Muscle of back (tissue), 11 donors: Measurements from ENCODE around the gene RPS5. TPM values are rescaled to one million over a fixed set of nuclear protein-coding genes. Genes with fewer than 3 reads are reported as not detected.

Experiments used
- DNase-seq, 3 donors: peaks; one replicate each; pipeline versions ENCODE4 v3.0.0 to v3.0.0-alpha.2; 2013
- polyA plus RNA-seq, 10 donors: library from polyadenylated mRNA; unstranded; fragments of 120-200 nt; gene quantifications; one replicate each; pipeline ENCODE4 v1.2.1, GENCODE V29; 2013; ENCODE audit not compliant: insufficient read length in 10 of 10

Gene RPS5
- polyA plus RNA-seq, 10 donors: 1,378 to 1,791 (median 1,640) TPM

GRCh38 chr19:58380037-58380661 is 6.9 kb upstream of the RPS5 start:
- no peak for DNase-seq

GRCh38 chr19:58380662-58381459 is 6.2 kb upstream of the RPS5 start, which contains the start of gene ZNF837:
ZNF837 (minus strand) TSS chr19:58381030; CDS start chr19:58369332, 11,698 bp downstream.
- DNase-seq: peak; percentile 100

GRCh38 chr19:58381460-58382212 is 5.4 kb upstream of the RPS5 start:
- DNase-seq: no peak

GRCh38 chr19:58382997-58383603 is 4.0 kb upstream of the RPS5 start:
- no peak for DNase-seq

- no peak for DNase-seq
Observed at GRCh38 chr19:58385313-58385890, 1.7 kb upstream of the RPS5 start.

GRCh38 chr19:58385891-58386575 is 1.0 kb upstream of the RPS5 start:
- peak in 1 of 3 donors; percentile 60 for DNase-seq

GRCh38 chr19:58387338-58388174 is 487 bp downstream of the RPS5 start:
- no peak for DNase-seq

- no peak for DNase-seq
Observed at GRCh38 chr19:58388175-58388526, 1.1 kb downstream of the RPS5 start.

- no peak for DNase-seq
Observed at GRCh38 chr19:58392945-58393724, 6.1 kb downstream of the RPS5 start.

- no peak for DNase-seq
Observed at GRCh38 chr19:58393725-58394033, 6.6 kb downstream of the RPS5 start.

GRCh38 chr19:58394821-58395219 is 7.8 kb downstream of the RPS5 start:
- no peak for DNase-seq

GRCh38 chr19:58395220-58395978 is 8.3 kb downstream of the RPS5 start, which contains the start of gene RNF225:
RNF225 (plus strand) TSS chr19:58395656; CDS start chr19:58396090, 434 bp downstream.
- peak in 1 of 3 donors; percentile 14 for DNase-seq

- DNase-seq: peak in 1 of 3 donors; percentile 32
Observed at GRCh38 chr19:58395979-58396627, 9.0 kb downstream of the RPS5 start.

- DNase-seq: no peak
Observed at GRCh38 chr19:58396691-58397532, 9.8 kb downstream of the RPS5 start.

GRCh38 chr19:58397533-58398037 is 10.5 kb downstream of the RPS5 start:
- peak in 1 of 3 donors; percentile 5 for DNase-seq

- no peak for DNase-seq
Observed at GRCh38 chr19:58398087-58398486, 11.0 kb downstream of the RPS5 start.

- no peak for DNase-seq
Observed at GRCh38 chr19:58398545-58398944, 11.5 kb downstream of the RPS5 start.
